ENCODE measurements around the gene AQP4.

Gene AQP4

DNA sequence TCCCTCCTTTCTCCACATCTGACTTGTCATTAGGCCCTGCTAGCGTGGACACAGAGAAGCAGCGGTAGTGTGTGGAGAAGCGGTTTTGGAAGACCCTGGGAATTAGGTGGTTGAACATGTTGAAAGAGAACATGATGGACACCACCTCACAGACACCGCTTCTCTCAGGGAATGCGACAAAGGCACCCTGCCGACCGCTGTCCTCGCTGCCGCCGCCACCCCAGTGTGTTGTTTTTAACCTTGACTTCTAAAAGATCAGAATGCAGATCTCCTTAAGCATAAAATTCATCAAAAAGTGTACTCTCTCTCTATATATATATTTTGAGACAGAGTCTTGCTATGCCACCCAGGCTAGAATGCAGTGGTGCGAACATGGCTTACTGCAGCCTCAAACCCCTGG, 33.2 kb downstream of the AQP4 start:
- DNase-seq = no peak

DNA sequence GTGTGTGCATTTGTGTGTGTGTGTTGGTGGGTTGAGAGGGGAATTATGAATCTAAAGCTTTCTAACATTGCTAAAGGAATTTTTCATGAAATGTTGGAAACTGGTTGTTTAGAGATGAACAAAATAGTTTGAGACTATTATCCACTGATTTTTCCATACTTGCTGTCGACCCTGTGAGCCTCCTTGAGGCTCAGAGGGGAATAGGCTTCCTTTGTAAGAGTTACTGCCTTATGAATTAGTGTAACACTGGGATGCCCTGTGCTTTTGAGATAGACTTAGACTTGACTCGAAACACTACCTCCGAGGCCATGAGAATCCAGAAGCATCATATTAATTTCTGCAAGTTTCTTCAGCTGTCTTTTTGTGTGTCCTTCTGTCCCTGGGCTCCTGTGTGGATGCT, 37.9 kb downstream of the AQP4 start:
- DNase-seq = no peak

DNA sequence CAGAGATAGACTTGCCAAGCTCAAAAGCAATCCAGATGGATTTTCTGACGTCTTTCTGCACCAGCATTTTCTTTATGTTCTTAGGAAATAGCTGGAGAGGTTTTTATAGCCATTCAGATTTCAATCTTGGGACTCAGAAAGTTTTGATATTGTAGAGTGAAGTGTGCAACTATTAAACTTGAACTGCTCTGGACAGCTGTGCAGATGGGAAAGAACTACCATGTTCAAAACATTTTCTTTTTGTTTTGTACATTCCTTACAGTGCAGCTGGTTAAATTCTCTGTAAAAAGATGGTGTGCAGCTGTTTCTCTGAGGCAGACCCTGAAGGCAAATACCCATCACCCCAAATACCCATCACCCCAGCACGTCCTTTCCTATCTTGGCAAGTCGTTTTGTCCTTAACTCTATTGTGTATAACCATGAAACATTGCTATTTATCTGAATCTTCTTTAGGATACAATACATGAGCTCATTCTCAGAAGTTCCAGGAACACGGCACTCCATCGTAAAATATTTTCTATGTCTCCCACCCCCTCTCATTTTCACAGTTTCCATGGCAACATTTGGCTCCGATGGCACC, 38.8 kb downstream of the AQP4 start:
- DNase-seq = no peak

GRCh38 chr18:26821181-26821580, 44.3 kb downstream of the AQP4 start:
- DNase-seq = no peak

DNA sequence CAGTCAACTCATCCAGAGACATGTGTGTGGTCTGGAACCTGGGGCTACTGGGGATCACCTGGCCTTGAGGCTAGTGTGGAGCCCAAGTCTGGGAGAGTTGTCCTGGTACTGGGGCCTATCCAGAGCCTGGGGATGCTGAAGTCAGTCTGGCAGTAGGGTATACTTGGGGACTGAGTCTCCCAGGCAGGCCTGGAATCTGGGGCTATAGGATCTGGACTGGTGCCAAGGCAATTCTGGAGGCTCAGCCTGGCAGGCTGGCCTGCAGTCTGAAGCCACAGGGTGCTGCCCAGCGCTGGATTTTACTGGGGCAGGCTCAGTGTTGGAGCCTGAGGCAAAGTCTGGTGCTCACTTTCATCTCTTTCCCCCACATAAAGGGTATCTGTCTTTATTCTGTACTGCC, 46.5 kb downstream of the AQP4 start:
- DNase-seq = no peak

GRCh38 chr18:26818461-26818860, 47.0 kb downstream of the AQP4 start:
- DNase-seq = no peak

DNA sequence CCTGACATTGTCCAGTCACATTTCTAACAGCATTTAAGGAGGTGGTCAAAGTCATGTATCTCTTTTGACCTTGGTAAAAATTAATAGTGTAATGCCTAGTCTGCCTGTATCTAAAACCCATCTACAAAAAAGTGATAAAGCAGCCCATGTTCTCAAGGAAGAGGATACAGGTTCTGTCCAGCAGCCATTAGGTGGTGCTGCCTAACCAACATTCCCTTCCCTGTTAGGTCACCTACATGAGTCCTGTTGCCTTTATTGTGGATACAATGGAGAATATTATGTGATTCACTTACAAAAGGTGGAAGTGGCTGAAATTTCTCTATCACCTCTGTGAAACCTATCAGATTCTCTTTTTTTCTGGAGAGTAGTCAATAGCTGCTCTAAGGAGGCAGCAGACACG, 52.5 kb downstream of the AQP4 start:
- DNase-seq = no peak

GRCh38 chr18:26812462-26812861, 53.0 kb downstream of the AQP4 start:
- no peak for DNase-seq

DNA sequence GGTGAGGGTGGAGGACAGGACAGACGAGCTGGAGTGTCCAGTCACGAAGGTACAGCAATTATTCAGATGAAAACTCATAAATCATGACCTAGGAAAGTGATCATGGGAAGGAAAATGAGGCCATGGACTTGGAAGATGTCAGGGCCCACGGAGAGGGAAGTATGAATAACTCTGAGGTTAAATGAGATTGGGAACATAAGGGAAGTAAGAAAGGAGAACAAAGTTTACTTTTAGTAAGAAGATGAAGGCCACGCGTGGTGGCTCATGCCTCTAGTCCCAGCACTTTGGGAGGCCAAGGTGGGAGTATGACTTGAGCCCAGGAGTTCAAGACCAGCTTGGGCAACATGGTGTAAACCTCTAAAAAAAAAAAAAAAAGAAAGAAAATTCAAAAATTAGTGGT, 56.2 kb downstream of the AQP4 start:
- DNase-seq = no peak

GRCh38 chr18:26806224-26806623, 59.3 kb downstream of the AQP4 start:
- no peak for DNase-seq

DNA sequence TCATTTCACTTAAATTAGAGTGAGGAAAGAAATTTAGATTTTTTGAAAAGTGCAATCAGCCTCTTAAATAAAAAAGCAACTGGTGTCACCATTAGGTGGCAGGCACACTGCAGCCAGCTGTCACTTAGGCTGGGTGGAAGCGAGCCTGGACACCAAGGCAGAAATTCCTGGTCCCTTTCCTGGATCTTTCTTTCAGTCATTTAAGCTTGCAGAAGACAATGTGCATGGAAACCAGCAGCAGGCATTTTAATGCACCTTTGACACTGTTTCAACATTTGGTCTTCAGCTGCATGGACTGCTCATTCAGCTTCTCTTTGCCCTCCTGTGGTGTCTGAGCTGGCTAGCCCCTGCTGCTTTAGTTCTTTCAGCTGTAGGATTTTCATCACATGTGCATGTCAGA, 61.0 kb downstream of the AQP4 start:
- no peak for DNase-seq

- no peak for DNase-seq
Observed at GRCh38 chr18:26803643-26804042, 61.9 kb downstream of the AQP4 start.

DNA sequence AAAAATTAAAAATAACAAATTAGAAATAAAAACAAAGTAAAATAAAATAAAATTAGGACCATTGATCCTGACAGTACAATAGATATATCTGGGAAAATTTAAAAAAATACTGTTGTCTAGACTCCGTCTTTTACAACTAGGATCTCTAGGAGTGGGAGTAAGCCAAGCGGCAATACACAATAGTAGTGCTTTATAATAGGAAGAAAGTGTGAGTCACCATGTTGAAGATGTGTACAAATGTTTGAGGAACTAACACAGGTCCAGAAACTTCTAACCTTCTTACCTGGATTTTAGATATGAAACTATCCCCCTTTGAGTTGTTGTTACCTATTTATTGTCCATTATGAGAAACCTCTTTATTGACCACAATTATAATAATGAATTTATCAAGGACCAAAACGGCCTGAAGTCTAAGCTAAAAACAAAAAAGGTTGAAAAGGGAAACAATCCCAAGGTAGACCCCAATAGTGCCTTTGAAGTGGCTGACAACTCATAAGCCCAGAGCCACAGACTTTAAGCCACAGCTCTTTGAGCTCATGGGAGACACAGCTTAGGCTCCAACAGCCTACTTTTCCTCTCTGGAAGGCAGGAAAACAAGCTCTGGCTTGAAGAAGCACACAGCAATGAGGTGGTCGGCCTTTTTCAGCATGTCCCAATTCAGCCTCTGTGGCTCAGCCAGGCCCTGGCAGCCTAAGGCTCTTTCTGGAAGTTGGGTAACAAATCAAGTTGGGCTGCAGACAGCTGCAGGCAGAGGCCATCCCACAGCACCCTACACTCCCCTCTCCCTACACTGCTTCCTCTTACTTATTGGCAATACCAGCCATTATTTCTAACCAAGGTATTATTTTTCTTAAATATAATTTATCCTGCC, 62.9 kb downstream of the AQP4 start:
- DNase-seq = no peak

Measured in activated T-cell treated with anti-CD3 and anti-CD28 coated beads for 4 hours (primary cell).